GM18951 (cell line): Measurements from ENCODE around the gene ZNF500.

Experiments
- POLR2A ChIP-seq: IDR thresholded peaks from 4 replicates; pipeline ENCODE4 v1.6.1; 2011; ENCODE audit warnings: mild to moderate bottlenecking; ENCODE audit not compliant: insufficient read length, insufficient read depth; ENCODE audit errors: extremely low read depth
- in situ Hi-C: fragments of 300-500 bp; cut with MboI; formaldehyde crosslinking; loops from one replicate; pipeline ENCODE4 v1.12.0; 2022; ENCODE audit warnings: low sequenced_read_pairs, mixed read lengths, inconsistent platforms; ENCODE audit not compliant: unreplicated experiment

Gene ZNF500

DNA sequence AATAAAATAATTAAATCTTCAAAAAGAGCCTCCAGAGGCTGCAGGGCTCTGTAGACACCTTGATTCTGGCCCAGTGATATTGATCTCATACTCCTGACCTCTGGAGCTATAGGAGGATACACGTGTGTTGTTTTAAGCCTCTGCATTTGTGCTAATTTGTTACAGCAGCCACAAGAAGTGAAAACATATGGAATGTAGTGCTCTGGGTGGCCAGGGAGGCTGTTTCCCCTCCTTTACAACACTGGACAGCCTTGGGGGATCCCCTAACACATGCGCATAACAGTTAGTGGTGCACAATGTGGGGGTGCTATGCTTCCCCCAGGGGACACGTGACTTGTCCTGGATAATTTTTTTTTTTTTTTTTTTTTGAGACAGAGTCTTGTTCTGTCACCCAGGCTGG lies 4.7 kb upstream of the ZNF500 start:
- in situ Hi-C loops: no loop called here
- TF ChIP-seq POLR2A: no peak

GRCh38 chr16:4769306-4769638 lies 2.3 kb upstream of the ZNF500 start:
- in situ Hi-C loops: no loop called here
- TF ChIP-seq POLR2A: no peak

- peak; percentile 85 for TF ChIP-seq POLR2A
- in situ Hi-C loops: no loop called here
Measured at GRCh38 chr16:4768549-4769305, 1.8 kb upstream of the ZNF500 start.

DNA sequence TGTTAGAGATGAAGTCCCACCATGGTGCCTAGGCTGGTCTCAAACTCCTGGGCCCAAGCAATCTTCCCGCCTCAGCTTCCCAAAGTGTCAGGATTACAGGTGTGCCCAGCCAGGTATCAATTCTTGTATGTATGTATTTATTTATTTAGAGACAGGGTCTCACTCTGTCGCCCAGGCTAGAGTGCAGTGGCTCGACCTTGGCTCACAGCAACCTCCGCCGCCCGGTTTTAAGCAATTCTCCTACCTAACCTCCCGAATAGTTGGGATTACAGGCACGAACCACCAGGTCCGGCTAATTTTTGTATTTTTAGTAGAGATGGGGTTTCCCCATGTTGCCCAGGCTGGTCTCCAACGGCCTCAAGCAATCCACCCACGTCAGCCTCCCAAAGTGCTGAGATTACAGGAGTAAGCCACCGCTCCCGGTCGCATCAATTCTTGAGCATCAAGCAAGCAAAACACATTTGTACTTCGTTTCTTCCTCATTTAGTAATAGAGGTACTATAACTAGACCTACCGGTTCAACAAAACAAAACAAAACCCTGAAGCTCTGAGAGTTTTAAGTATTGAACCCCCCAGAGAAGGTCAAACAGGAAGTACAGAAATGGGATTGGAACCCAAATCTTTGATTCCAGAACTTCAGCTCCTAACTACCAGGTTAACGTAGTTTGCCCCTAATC lies 1.0 kb upstream of the ZNF500 start:
- TF ChIP-seq POLR2A: no peak

GRCh38 chr16:4765511-4766474 lies 1.2 kb downstream of the ZNF500 start:
- in situ Hi-C loops: no loop called here
- TF ChIP-seq POLR2A: no peak

More for the DNA sequence above, 1.0 kb upstream of the ZNF500 start:
- in situ Hi-C loops: no loop called here

- TF ChIP-seq POLR2A: no peak
- in situ Hi-C loops: no loop called here
Measured at GRCh38 chr16:4763791-4764190, 3.2 kb downstream of the ZNF500 start.

DNA sequence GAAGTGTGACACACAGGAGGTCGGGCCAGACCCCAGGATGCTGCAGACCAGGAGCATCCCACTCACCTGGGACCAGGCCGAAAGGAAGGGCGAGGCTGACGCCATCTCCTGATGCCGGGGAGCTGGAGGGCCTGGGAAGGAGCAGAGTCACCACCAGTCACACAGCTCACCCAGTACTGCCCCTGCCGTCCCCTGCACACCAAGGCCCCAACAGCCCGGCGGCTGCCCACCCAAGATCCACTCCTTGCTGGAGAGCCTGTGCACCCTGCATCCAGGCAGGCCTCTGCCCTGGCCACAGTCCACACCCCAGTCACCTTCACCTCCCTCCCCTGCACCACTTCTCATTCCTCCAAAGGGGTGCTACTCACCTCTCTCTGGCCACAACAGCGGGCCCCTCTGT lies 4.8 kb downstream of the ZNF500 start:
- no peak for TF ChIP-seq POLR2A
- in situ Hi-C loops: no loop called here

DNA sequence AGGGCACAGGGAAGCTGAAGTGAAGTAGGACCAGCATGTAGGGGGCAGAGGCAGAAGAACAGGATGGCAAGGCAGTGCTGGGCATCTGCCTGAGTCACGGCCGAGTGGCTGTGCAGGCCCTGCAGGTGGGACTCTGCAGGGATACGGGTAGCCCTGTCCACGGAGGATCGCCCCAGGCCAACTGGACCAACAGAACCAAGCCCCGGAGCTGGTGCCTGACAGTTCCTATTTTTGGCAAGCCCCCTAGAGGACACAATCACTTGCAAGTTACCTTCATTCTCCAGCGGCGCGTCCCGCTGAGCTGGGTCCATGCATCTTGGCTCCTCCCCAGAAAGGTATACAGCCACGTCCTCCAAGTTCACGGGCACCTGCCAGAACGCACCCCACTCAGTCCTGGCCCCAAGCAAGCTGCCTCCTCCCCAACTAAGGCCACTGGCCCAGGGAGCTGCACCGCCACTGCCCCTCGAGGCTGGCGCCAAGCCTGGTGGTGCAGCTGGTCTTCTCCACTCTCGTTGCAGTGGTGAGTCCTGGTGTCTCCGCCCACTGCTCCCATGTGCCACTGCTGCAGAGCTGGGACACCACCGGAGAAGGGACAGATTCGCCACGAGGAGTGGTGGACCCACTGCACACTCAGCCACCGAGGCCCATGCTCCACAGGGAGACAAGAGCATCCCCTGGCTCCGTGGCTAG lies 6.6 kb downstream of the ZNF500 start:
- TF ChIP-seq POLR2A: no peak
- in situ Hi-C loops: no loop called here

- TF ChIP-seq POLR2A: no peak
- in situ Hi-C loops: no loop called here
Measured at GRCh38 chr16:4755687-4756086, 11.3 kb downstream of the ZNF500 start.

DNA sequence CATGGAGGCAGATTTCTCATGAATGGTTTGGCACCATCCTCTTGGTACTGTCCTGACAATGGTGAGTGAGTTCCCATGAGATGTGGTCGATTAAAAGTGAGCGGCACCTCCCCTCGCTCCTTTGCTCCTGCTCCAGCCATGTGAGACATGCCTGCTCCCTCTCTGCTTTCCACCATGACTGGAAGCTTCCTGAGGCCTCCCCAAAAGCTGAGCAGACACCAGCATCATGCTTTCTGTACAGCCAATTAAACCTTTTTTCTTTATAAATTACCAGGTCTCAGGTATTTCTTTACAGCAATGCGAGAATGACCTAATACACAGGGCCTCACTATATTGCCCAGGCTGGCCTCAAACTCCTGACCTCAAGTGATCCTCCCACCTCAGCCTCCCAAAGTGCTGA lies 12.1 kb downstream of the ZNF500 start:
- TF ChIP-seq POLR2A: no peak
- in situ Hi-C loops: no loop called here

DNA sequence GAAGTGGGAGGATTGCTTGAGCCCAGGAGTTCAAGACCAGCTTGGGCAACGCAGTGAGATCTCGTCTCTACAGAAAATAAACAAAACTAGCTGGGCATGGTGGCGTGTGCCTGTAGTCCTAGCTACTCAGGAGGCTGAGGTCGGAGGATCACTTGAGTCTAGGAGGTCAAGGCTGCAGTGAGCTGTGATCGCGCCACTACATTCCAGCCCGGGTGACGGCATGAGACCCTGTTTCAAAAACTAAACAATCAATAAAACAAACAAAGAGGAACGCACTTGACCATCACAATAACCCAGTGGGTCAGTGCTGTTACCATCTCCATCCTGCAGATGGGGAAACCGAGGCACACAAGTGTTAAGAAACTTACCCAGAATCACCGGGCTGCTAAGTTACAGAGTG lies 13.7 kb downstream of the ZNF500 start:
- TF ChIP-seq POLR2A: no peak
- in situ Hi-C loops: no loop called here

DNA sequence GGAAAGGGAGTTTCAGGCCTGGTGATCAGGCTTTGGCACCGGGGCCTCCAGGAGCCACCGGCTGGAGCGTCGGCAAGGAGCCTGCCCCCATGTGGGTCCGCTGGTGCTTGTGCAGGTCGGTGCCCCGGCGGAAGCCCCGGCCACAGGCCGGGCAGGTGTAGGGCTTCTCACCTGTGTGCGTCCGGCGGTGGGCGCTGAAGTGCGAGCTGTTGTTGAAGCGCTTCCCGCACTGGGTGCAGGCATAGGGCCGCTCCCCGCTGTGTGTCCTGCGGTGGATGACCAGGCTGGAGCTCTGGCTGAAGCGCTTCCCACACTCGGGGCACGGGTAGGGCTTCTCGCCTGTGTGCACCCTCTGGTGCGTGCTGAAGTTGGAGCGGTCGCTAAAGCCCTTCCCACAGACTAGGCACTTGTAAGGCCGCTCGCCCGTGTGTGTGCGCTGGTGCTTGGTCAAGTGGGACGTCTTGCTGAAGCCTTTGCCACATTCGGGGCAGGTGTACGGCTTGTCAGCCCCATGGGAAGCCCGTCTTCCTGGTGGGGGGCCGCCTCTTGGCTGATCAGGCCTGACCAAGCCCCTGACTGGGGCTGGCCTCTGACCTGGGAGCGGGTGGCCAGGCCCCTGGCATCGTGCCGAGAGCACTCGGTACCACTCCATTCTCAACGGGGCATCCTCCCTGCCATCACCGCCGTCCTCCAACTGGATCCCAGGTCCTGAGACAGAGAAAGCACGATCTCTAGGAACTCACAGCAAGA lies 14.4 kb downstream of the ZNF500 start:
- in situ Hi-C loops: no loop called here
- no peak for TF ChIP-seq POLR2A
